Ishikawa (cell line): ENCODE data around the gene RAET1L.

Source experiments
- CEBPB ChIP-seq: IDR thresholded peaks from 2 replicates; pipeline ENCODE4 v1.6.1; 2012
- CREB1 ChIP-seq: IDR thresholded peaks from 2 replicates; pipeline ENCODE4 v1.6.1; 2012; ENCODE audit warnings: low read depth
- EGR1 ChIP-seq: IDR thresholded peaks from 2 replicates; pipeline ENCODE4 v1.6.1; 2012
- EP300 ChIP-seq: IDR thresholded peaks from 2 replicates; pipeline ENCODE4 v1.6.1; 2012; ENCODE audit warnings: borderline replicate concordance
- RAD21 ChIP-seq: IDR thresholded peaks from 2 replicates; pipeline ENCODE4 v1.6.1; 2012; ENCODE audit warnings: low read depth
- REST ChIP-seq: IDR thresholded peaks from 2 replicates; pipeline ENCODE4 v1.6.1; 2012; ENCODE audit warnings: low read depth, mild to moderate bottlenecking
- TAF1 ChIP-seq: IDR thresholded peaks from 2 replicates; pipeline ENCODE4 v1.6.1; 2012; ENCODE audit warnings: low read depth, mild to moderate bottlenecking
- TCF12 ChIP-seq: IDR thresholded peaks from 2 replicates; pipeline ENCODE4 v1.6.1; 2012; ENCODE audit warnings: low read depth

- TF ChIP-seq CEBPB (no peak), TAF1 (no peak), RAD21 (no peak), EGR1 (no peak), CREB1 (no peak), REST (no peak), EP300 (no peak), TCF12 (no peak)
Measured at GRCh38 chr6:149987602-149988107, 37.7 kb downstream of the RAET1L start.
